Measurements from ENCODE around the gene FAM98B. TPM values are rescaled to one million over a fixed set of nuclear protein-coding genes. Genes with fewer than 3 reads are reported as not detected.

FAM98B gene
- total RNA-seq, 2 donors from 2014 or later: 16.1 to 25.0 TPM

DNA sequence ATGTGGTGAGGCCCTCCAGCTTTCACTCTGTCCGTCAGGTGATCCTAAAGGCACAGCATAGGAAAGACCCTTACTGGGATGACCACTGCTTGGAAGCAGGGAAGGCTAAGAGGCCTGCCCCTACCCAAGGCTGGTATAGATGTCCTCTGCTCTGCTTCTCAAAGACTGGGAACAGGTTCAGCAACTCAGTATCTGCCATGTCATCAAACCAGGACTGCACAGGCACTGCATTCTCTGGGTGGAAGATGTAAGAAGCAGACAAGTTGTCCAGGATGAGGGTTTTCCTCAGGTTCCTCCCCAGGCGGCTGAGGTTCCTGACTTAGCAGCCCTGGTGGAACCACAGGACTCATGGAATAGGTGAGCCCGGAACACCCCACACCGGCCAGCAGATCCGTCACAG, 4.7 kb downstream of the FAM98B start:
- intact Hi-C loops (cut with DNase I): no loop called here
- no peak for ATAC-seq
- no peak for DNase-seq

DNA sequence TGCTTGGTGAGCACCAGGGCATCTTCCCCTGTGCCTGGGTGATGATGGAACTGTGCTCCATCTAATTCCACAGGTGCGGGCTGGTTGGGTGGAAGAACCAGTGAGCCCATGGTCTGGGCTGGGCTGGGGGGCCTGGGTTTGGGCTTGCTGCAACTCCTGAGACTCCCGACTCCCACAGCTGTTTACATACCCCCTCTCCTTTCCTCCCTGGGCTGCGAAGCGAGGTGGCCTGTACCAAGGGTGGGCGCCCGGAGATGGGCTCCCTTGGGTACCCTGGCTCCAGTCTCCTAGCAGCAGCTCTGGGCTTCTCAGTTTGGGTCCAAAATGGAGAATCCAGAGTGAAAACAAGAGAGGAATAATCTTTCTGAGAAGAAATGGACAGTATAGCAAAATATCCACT, 5.6 kb downstream of the FAM98B start:
- DNase-seq: no peak
- intact Hi-C loops (cut with DNase I): no loop called here
- no peak for ATAC-seq

DNA sequence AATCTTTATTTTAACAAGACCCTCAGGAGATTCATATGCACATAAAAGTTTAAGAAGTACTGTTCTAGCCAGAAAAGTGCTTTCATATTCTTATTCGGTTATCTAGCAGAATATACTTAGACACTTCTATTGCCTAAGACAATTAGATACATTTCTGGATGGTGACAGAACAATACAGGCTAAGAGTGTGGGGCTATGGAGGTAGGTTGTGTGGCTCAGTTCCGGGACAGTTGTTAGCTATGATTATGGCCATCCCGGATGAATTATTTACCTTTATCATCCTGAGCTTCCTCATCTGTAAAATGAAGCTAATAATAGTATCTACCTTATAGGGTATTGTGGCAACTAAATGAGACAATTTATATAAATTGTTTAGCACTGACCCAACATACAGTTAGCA, 6.6 kb downstream of the FAM98B start:
- DNase-seq (no peak), ATAC-seq (no peak)
- intact Hi-C loops (cut with DNase I): no loop called here

DNA sequence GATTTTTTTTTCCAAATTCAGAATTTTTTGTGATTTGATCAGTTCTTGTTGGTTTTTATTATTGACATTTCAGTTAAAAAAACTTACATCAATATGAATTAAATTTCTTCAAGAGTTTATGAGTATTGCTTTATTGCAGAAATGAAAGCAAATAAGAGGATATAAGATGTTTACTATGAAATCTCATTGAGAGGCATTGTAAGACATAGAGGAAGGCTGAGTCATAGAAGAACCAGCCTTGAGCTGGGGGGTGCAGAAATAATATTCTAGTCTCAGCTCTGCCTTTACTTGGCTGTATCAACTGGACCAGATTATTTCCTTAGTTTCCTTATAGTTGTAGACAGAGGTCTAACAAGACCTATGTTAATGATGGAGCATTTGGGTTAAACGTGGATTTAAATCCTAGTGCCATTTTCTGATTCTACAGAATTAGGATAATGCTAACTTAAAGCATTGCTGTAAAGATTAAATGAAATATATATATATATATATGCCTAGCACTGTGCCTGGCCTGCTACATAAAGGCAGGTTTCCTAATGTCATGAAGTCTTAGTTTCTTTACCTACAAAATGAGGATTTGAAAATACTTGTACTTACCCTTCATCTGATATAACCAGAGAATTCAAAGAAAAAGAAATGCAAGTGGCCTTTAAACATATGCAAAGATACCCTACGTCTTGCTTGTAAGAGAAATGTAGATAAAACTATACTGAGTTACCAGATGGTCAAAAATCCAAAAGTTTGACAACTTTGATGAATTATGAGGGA, 7.3 kb downstream of the FAM98B start:
- ATAC-seq (no peak), DNase-seq (no peak)
- intact Hi-C loops (cut with DNase I): no loop called here

DNA sequence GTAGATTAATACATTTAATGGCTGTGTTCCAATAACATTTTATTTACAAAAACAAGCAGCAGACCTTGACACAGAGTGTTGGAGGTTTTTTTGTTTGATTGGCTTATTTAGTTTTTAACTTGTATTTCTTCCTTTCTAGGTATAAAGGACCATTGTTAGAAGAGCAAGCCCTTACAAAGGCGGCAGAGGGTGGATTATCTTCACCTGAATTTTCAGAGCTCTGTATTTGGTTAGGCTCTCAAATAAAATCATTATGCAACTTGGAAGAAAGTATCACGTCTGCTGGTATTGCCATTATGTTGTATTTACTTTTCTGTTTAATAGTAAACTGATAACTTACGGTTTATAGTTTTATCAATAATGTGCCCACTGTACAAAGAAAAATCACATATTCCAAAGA, 10.0 kb downstream of the FAM98B start:
- ATAC-seq (no peak), DNase-seq (no peak)
- intact Hi-C loops (cut with DNase I): no loop called here

DNA sequence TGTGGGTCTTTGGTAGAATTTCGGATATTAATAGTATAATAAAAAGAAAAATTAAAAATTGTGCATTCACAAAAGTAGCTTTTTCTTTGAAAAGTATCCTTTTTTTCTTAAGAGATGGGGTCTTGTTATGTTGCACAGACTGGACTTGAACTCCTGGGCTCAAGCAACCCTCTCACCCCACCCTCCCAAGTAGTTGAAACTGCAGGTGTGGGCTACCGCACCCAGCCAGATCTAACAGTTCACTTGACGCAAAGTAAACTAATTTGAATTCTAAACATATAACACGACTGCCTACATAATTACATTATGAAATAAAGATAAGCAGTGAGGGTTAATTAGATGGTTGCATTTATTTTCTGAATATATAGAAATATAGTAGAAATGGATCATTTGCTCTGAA, 10.7 kb downstream of the FAM98B start:
- ATAC-seq: no peak
- intact Hi-C loops (cut with DNase I): no loop called here
- no peak for DNase-seq

DNA sequence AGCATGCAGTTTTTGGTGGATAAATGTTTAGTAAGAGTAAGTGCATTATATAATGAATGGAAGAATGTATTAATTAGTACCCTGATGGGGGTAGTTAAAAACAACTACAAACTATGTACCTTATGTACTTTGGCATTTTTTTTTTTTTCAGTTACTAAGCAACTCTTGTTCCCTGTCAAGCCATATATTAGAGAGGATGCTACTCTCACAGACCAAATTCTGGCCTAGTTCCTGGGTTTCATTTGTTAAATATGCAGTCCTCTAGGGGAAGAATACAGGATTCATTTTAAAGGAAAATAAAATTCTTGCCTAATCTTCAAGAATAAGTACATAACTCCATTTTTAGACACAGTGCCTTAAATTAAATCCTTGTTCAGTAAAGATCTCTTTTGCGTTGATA, 16.9 kb downstream of the FAM98B start:
- DNase-seq (no peak), ATAC-seq (no peak)
- intact Hi-C loops (cut with DNase I): loop anchor here (5.0 to 10.0 kb wide), 3 partner anchors 94 to 194 kb away; partner anchors contain the start of gene RASGRP1 (in 1 of the 2)

DNA sequence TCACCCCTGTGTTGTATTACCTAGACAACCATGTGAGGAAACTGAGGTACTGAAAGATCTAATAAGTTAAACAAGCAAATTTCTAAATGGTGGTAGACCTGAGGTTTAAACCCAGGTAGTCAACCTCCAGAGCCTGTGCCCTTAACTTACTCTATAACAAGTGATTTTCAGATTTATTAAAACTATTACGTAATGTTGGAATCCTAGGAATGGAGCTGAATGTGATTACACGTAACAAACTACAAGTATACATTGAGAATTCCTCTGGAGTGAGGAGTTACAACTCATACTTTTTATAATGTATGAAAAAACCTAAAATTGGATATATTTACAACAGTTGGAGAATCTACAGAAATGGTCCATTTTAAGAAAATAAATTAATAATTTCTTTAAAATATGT, 18.0 kb downstream of the FAM98B start:
- intact Hi-C loops (cut with DNase I): loop anchor here (5.0 to 10.0 kb wide), 3 partner anchors 93 to 193 kb away; partner anchors contain the start of gene RASGRP1 (in 1 of the 2)
- ATAC-seq (no peak), DNase-seq (no peak)

DNA sequence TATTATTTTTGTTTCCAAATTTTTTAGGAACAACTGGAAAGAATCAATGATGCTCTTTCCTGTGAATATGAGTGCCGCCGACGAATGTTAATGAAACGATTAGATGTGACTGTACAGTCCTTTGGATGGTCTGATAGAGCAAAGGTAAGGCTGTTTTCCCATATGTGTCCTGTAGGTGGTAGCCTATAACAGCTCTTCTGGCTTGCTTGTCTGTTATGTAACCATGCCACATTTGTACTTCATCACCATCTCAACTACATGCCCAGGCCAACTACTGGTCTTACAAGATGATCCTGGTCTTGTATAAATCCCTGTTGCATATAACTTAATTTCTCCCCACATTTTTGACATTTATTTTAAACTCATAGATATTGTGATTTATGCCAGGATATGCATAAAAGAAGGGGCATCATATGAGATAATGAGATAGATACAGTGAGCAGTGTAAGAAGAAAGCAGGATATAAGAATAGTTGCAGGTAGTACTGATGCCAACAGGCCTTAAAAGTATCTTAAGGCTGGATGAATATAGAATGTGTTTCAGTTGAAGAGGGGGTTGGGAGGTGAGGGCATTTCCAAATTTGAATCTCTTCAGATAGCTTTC, 20.3 kb downstream of the FAM98B start:
- DNase-seq: no peak
- intact Hi-C loops (cut with DNase I): loop anchor here (5.0 to 10.0 kb wide), 3 partner anchors 91 to 191 kb away; partner anchors contain the start of gene RASGRP1 (in 1 of the 2)

DNA sequence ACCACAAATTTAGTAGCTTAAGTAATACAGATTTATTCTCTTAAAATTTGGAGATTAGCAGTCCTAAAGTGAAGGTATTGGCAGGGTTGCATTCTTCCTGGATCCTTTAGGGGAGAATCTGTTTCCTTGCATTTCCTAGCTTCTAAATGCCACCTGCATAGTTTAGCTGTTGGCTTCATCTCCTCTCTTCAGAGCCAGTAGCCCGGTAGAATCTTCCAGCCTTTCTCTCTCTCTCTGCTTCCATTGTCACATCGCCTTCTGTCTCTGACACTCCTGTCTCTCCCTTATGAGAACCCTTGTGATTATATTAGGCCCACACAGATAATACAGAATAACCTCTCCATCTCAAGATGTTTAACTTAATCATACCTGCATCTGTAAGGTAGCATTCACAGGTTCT, 21.4 kb downstream of the FAM98B start:
- intact Hi-C loops (cut with DNase I): loop anchor here in 1 of 2 donors (10.0 kb wide), 2 partner anchors 89 to 189 kb away; partner anchors contain the start of gene RASGRP1
- no peak for ATAC-seq

More for the DNA sequence above, 20.3 kb downstream of the FAM98B start:
- peak; percentile 94 to 96 for ATAC-seq

DNA sequence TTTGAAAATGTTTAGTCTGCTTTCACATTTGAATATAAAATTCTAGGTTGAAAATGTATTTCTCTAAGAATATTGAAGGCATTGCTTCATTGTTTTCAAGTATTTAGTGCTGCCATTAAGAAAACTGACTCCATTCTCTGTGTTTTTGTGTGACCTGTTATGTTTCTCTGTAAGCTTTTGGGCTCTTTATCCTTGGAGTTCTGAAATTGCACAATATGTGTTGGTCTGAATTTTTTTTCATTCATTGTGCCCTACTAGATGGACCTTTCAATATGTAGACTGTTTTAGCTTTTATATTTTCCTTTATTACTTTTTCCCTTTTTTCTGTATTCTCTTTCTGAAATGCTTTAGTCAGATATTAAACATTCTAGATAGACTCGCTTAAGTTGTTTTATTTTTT, 22.2 kb downstream of the FAM98B start:
- ATAC-seq (no peak), DNase-seq (no peak)
- intact Hi-C loops (cut with DNase I): loop anchor here (2.0 to 10.0 kb wide), 3 partner anchors 89 to 207 kb away; partner anchors contain the start of gene RASGRP1 (in 1 of the 2)

More for the DNA sequence above, 21.4 kb downstream of the FAM98B start:
- no peak for DNase-seq

DNA sequence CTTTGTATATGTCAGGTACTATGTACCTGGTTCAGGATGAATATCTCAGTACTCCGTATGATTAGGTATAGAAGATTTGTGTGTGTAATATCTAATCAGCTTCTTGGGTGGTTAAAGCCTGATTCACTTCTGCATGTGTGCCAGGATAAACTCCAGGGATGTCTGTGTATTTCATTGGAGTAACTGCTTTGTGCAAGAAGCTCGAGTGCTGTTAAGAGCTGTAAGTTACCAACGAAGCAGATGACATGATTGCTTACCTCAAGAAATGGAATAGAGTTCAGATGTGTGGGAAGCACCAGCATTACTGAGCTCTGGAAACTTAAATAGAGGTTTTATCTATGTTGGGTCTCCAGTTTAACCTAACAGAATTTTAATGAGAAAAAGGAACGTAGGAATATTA, 23.7 kb downstream of the FAM98B start:
- intact Hi-C loops (cut with DNase I): loop anchor here (2.0 to 10.0 kb wide), 3 partner anchors 87 to 205 kb away; partner anchors contain the start of gene RASGRP1 (in 1 of the 2)
- DNase-seq (no peak), ATAC-seq (peak in 1 of 2 donors; percentile 58)

DNA sequence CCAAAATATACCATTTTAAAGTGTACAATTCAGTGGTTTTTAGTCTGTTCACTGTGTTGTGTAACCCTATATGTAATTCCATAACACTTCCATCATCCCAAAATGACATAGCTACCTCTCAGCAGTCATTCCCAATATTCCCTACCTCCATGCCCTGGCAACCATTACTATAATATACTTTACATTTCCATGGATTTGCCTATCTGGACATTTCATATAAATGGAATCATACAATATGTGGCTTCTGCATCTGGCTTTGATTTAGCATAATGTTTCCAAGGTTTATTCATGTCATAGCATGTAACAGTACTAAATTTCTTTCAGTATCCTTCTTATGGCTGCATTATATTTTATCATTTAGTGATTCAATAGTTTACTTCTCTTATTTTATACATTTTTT, 25.3 kb downstream of the FAM98B start:
- intact Hi-C loops (cut with DNase I): loop anchor here in 1 of 2 donors (10.0 kb wide), 2 partner anchors 86 to 186 kb away; partner anchors contain the start of gene RASGRP1
- no peak for ATAC-seq
- DNase-seq: no peak

DNA sequence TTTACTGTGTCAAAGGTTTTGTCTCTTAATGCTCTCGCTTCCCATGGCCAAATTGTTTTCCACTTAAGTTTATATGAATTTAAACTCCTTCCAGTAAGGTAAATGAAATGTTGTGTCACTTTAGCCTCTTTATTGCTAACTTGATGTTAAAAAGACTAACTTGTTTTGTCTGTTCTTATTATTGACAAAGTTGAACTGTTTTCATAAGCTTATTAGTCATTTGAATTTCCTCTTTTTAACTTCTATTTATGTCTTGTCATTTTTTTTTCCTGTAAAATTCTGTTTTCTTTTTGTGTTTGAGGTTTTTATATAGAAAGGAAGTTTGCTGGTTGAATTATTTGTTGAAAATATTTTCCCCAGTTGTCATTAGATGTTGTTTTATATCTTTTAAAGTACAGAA, 25.8 kb downstream of the FAM98B start:
- intact Hi-C loops (cut with DNase I): loop anchor here in 1 of 2 donors (10.0 kb wide), 2 partner anchors 85 to 185 kb away; partner anchors contain the start of gene RASGRP1
- DNase-seq: no peak
- ATAC-seq: no peak

DNA sequence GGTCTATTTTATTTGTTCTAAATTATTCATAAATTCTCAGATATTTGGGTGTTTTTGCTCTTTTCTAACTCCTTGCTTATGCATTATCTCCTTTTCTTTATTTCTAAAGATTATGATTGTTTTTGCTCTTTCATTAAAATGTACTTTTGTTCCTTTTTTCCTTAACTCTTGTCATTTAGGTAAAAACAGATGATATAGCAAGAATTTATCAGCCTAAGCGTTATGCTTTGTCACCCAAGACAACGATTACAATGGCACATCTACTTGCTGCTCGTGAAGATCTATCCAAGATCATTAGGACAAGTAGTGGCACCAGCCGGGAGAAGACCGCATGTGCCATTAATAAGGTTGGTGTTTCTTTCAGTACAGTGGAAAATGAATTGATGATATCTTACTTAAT, 27.2 kb downstream of the FAM98B start:
- DNase-seq (no peak), ATAC-seq (no peak)
- intact Hi-C loops (cut with DNase I): no loop called here

DNA sequence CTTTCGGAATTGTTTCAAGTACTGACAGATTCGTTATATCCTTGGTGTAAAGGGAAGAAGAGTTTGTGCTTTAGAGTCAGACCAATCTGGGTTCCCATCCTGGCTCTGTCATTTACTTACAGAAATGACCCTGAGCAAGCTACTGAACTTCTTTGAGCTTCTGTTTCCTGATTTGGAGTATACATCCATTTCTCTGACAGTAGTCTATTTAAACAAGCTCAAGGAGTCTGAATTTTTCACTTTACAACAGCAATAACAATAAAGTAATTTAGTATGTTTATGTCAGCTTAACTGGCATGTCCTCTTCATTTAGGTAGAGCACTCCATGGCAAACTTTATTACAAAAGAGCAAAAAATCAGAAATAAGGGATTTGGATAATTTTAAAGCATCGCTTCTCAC, 27.8 kb downstream of the FAM98B start:
- DNase-seq: no peak
- no peak for ATAC-seq
- intact Hi-C loops (cut with DNase I): no loop called here

DNA sequence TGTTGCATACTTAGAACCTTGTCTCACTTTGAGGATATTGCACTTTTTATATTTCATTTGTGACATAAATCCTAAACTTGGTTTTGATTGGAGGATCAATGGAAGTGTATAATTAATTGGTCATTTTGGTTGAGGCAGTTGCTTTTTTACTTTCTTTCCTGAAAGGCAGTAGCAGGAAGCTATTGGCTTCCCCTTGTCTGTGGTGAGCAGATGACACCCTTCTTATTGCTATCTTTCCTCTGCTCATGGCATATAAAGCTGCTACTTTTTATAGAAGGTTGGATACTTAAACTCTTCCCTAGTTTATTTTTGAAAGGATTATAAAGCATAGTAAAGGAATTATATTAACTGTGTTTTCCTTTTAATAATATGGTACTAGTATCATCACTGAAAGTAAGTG, 28.6 kb downstream of the FAM98B start:
- intact Hi-C loops (cut with DNase I): no loop called here
- ATAC-seq: no peak

DNA sequence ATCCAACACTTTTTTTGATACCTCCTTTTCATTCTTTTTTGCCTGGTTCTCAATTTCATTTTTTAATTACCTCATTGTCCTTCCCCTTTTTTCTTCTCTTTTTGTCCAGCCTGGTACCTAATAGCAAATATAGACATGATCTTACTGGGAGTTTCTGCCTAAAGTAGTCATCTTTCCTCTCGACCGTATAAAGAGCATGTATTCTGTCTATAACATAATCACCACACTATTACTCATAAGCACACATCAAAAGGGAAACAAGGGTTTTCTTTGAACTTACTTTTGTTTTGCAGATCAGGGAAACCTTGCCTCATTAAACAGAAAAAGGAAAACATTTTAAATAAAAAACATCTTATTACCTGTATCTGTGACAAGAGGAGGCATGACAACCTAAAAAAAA, 33.0 kb downstream of the FAM98B start:
- intact Hi-C loops (cut with DNase I): no loop called here
- no peak for ATAC-seq
- DNase-seq: no peak

More for the DNA sequence above, 28.6 kb downstream of the FAM98B start:
- no peak for DNase-seq

DNA sequence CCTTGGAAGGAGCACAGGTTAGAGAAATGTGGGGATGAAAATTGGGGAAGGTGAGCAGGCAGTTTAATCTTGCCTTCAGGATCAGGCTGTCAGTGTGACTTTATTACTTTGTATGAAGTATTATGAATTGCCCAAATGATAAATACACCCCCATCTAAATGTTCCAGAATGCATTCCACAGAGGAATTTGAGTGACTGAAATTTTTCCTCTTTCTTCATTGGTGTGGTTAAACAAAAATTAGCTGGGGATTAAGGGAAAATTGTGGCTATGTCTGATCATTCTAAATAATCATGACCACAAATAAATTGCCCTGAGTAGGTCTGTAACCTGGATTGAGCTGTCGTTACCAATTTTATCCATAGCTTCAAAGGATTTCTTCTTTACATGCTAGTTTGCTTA, 33.5 kb downstream of the FAM98B start:
- ATAC-seq (no peak), DNase-seq (no peak)
- intact Hi-C loops (cut with DNase I): no loop called here

DNA sequence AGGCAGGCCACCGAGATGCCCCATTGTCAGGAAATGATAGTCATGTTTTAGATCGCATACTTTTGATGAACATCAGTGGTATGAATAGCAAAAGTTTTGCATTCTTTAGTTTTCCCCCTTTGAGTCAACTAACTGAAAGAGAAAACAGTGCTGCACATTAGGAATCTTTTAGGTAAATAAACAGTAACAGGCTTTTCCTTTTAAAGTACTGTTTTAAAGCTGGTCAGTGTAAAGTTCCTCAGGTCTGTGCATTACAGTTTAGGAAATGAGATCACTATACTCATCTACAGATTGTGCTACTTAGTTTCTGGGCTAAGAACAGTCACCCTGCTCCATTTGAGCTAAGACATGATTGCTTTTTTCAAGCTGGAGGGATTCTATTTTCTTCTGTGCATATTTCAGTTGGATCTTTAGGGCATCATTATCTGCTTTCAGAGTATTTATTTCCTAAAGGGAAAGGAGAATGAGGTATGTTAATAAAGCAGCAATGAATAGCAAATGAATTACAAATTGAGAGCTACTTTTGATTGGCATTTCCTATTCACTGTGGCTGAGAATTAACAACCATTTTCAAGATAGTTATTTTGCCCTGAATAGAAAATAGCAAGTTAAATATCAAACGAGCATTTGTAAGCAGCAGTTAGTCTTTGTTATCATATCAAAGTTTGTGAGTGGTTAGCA, 36.5 kb downstream of the FAM98B start:
- no peak for ATAC-seq
- intact Hi-C loops (cut with DNase I): no loop called here
- DNase-seq: no peak

Data from left cardiac atrium (tissue), 4 donors.